ENCODE results near the gene FILIP1L. TPM values are rescaled to one million over a fixed set of nuclear protein-coding genes. Genes with fewer than 3 reads are reported as not detected.

Gene FILIP1L
- total and polyA plus RNA-seq, 2 of the 13 experiments (the other 11 are each of a cell fraction or from before 2014, with no cell fraction given): 8.1 to 187 TPM

GRCh38 chr3:100149130-100149529, 34.8 kb upstream of the FILIP1L start:
- TF ChIP-seq HES4 (CRISPR knock-in tag; IDR thresholded peaks at IDR 0.05; ENCODE audit: borderline replicate concordance) (no peak), IRF2 (CRISPR knock-in tag; IDR thresholded peaks at IDR 0.05) (0 out of 2 replicates have a peak, but pooled peaks have one; percentile 37)
- Histone ChIP-seq H3K79me2 (ENCODE audit: insufficient read depth, low read length) (no peaks in the 10 kb centered on the region), H3K27me3 (ENCODE audit: control insufficient read depth in 1 of 2, insufficient read depth in 2 of 2, low read length in 2 of 2) (no peaks in the 10 kb centered on the region), H3K4me1 (ENCODE audit: insufficient read depth, low read length) (no peaks in the 10 kb centered on the region), H3K4me3 (replicated peaks in 1 of 3; ENCODE audit: insufficient read depth in 1 of 3, low read depth in 2 of 3, low read length in 3 of 3) (no peak overlapping the region), H3K36me3 (replicated peaks in 1 of 2; ENCODE audit: control insufficient read depth in 1 of 2, insufficient read depth in 2 of 2, low read length in 2 of 2) (peaks cover 0 to 11% of the 10 kb centered on the region in 2 experiments; a peak in 2 of 5 replicates), H3K9ac (ENCODE audit: insufficient read depth, low read depth, low read length) (no peak overlapping the region), H3K27ac (ENCODE audit: extremely low read length, insufficient read depth, low read length) (no peak overlapping the region), H2AFZ (ENCODE audit: low read length) (no peak overlapping the region), H3K4me2 (ENCODE audit: low read depth, low read length) (no peak overlapping the region), H3K9me3 (ENCODE audit: low read length) (peaks cover 4% of the 10 kb centered on the region; the same call in 1 of the 2 replicates), H4K20me1 (ENCODE audit: insufficient read depth, low read length) (no peaks in the 10 kb centered on the region)
- POLR2A ChIA-PET: no interaction called here
- FAIRE-seq: no peak
- intact Hi-C loops (cut with micrococcal nuclease; ENCODE audit: unreplicated experiment) (no loop called here), in situ Hi-C loops (cut with HindIII; ENCODE audit: extremely low pct_ligation_motif_present, low pct_unique_long_range_greater_than_20kb) (no loop called here)
- CTCF ChIA-PET (ENCODE audit: low intra/inter-chr PET ratio, low total read pairs): no interaction called here
- 100% methylated on average over 2 of the region's 2 CpGs for WGBS (ENCODE audit: low lambda C conversion rate)
- no peak for ATAC-seq
- no TSS peak for BruUV-seq (replicated peaks)
- DNase-seq (ENCODE audit: low spot score): no peak

GRCh38 chr3:100144255-100144866, 30.1 kb upstream of the FILIP1L start:
- no peaks in the 10 kb centered on the region for H3K79me2 ChIP-seq (ENCODE audit: insufficient read depth, low read length)
- H3K27me3 ChIP-seq (ENCODE audit: control insufficient read depth in 1 of 2, insufficient read depth in 2 of 2, low read length in 2 of 2): no peaks in the 10 kb centered on the region
- intact Hi-C loops (cut with micrococcal nuclease; ENCODE audit: unreplicated experiment) (no loop called here), in situ Hi-C loops (cut with HindIII; ENCODE audit: extremely low pct_ligation_motif_present, low pct_unique_long_range_greater_than_20kb) (no loop called here)
- BruUV-seq (replicated peaks): no TSS peak
- ChIA-PET CTCF (ENCODE audit: low intra/inter-chr PET ratio, low total read pairs) (no interaction called here), POLR2A (no interaction called here)
- no peak for DNase-seq (ENCODE audit: low spot score)
- FAIRE-seq: no peak
- peak; percentile 46; the same call in 2 of the 3 replicates for ATAC-seq
- WGBS (ENCODE audit: low lambda C conversion rate): 100% methylated on average over 1 of the region's 1 CpG
- H3K4me2 ChIP-seq (ENCODE audit: low read depth, low read length): no peak overlapping the region
- no peak overlapping the region for H3K27ac ChIP-seq (ENCODE audit: extremely low read length, insufficient read depth, low read length)
- no peaks in the 10 kb centered on the region for H3K4me1 ChIP-seq (ENCODE audit: insufficient read depth, low read length)
- H3K36me3 ChIP-seq (replicated peaks in 1 of 2; ENCODE audit: control insufficient read depth in 1 of 2, insufficient read depth in 2 of 2, low read length in 2 of 2): peaks cover 0 to 7% of the 10 kb centered on the region in 2 experiments; a peak in 1 of 5 replicates
- no peak overlapping the region for H2AFZ ChIP-seq (ENCODE audit: low read length)
- TF ChIP-seq ZNF577 (CRISPR knock-in tag; IDR thresholded peaks at IDR 0.05; ENCODE audit: borderline replicate concordance, low read depth): no peak
- TF ChIP-seq ATF7 (IDR thresholded peaks at IDR 0.05): peak; percentile 49
- no peak for TF ChIP-seq ATF7 (CRISPR knock-in tag; IDR thresholded peaks at IDR 0.05)
- no peak overlapping the region for H3K4me3 ChIP-seq (replicated peaks in 1 of 3; ENCODE audit: insufficient read depth in 1 of 3, low read depth in 2 of 3, low read length in 3 of 3)
- no peak overlapping the region for H3K9ac ChIP-seq (ENCODE audit: insufficient read depth, low read depth, low read length)
- H4K20me1 ChIP-seq (ENCODE audit: insufficient read depth, low read length): no peaks in the 10 kb centered on the region
- peaks cover 22% of the 10 kb centered on the region for H3K9me3 ChIP-seq (ENCODE audit: low read length)

All from HepG2 (cell line).